GM18868 (cell line): ENCODE measurements around the gene OR10A7.
"Not testable (repeated sequence)": the region's sequence is repeated elsewhere in the genome, so short reads cannot be mapped to it uniquely, and the experiment has no call there.

Experiments used
- ATAC-seq: cut with Tn5 transposase; IDR thresholded peaks from one replicate; pipeline ENCODE4 v1.9.1; 2021; ENCODE audit warnings: mild to moderate bottlenecking, moderate library complexity; ENCODE audit not compliant: unreplicated experiment

The OR10A7 gene, protein sequence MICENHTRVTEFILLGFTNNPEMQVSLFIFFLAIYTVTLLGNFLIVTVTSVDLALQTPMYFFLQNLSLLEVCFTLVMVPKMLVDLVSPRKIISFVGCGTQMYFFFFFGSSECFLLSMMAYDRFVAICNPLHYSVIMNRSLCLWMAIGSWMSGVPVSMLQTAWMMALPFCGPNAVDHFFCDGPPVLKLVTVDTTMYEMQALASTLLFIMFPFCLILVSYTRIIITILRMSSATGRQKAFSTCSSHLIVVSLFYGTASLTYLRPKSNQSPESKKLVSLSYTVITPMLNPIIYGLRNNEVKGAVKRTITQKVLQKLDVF

DNA sequence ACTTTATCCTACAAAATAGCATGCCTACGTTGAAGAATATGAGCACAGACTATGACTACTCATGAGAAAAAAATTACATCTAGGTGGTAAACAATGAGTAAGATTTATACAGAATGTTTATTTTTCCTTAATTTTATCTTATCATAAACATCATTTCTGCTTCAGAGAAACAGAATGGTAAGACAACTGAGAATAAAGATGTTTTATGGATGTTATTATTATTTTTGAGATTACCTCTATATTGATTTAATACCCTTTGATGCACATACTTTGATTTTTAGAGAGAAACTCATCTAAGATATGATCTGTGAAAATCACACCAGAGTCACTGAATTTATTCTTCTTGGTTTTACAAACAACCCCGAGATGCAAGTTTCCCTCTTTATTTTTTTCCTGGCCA is at the start of gene OR10A7:
Gene OR10A7, plus strand, starts transcription at position 301 of the 400 bp plus-strand sequence. Its CDS starts 0 bp downstream, at position 301.
- no peak for ATAC-seq

DNA sequence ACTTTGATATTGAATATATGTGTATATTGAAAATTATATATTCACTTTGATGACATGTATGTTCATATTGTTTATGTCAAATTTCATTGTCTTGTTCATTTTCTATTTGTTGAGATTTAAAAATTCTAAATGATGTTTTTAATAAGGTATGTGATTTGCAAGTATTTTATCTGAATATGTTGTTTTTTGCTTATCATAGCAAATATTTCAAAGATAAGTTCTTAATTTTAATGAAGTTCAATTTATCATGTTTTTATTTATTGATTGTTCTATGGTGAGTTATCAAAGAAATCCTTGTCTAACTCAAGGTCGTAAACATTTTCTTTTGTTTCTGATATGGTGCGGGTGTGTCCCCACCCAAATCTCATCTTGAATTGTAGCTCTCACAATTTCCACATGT is 49.4 kb upstream of the OR10A7 start:
- ATAC-seq: no peak

DNA sequence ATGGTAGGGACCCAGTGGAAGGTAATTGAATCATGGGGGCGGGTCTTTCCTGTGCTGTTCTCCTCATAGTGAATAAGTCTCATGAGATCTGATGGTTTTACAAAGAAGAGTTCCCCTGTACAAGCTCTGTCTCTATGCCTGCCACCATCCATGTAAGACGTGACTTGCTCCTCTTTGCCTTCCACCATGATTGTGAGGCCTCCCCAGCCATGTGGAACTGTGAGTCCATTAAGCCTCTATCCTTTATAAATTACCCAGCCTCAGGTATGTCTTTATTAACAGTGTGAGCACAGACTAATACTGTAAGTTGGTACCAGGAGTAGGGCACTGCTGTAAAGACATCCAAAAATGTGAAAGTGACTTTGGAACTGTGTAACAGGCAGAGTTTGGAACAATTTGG is 49.0 kb upstream of the OR10A7 start:
- ATAC-seq: not testable (repeated sequence)

DNA sequence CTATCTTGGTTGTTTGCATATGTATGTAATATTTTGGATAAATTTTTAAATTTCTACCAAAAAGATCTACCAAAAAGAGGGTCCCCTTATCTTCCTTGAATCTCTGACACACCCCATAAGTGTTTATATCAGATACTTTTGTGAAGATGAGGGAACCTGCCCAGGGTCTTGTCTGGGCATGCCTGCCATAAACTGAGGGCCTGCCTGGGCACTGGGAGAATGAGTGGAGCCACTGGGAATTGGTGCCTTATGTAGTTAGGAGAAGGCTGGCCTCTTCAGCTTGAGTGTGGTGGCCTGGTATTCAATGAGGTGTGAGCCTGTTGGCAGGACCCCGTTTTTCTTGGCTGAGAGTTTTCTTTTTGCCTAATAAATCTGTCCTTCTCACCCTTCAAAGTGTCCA is 48.1 kb upstream of the OR10A7 start:
- no peak for ATAC-seq

DNA sequence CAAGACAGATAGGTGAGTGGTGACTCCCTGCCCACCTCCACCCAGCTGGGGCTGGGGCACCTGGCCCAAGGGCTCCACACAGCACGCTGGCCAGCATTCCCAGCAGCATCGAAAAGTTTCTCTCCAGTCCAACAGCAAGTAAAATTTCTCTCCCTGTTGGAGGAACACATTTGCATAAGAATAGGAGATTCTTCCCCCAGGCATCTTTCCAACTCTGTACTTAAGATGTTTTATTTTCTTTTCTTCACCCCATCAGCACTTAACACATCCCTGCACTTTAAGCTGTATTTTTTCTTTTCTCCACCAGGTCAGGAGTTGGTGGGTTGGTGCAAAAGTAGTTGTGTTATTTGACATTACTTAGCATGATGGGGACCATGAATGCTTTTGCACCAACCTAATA is 47.4 kb upstream of the OR10A7 start:
- ATAC-seq: no peak

DNA sequence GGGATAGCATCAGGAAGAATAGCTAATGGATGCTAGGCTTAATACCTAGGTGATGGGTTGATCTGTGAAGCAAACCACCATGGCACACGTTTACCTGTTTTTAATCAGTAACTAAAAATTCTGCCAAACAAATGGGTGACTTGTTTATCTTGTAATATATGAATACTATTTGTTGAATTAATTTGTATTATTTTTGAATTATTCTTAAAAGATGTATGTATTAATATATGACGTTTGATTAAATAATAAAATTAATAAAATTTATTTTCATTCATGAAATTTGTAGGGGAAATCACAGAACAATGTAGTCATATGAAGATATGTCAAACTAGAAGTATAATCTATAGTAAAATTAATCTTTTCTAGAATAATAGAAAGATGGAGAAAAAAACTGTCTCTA is 32.3 kb upstream of the OR10A7 start:
- ATAC-seq: no peak

DNA sequence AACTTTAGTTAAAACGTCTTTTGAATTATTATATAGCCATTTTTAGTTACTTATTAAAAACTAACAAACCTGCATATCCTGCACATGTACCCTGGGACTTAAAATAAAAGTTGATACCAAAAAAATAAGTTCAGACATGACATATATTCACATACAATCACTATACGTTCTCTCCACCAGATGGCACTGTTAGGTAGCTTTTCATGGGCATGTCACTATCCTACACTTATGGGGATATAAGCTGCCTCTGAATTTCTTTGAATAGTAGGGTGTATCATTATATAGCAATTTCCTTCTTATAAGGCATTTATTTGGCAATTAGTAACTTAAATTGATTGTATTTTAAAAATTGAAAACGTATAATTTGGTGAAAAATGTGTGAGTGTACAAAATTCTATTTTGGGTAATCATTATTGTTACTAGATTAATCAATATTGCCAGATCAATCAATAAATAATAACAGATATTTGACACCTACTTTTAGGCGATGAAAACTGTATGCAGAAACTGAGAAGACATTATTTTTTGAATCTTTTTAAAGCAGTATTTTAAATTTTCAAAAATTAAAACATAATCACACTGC is 31.8 kb upstream of the OR10A7 start:
- peak; percentile 93 for ATAC-seq

DNA sequence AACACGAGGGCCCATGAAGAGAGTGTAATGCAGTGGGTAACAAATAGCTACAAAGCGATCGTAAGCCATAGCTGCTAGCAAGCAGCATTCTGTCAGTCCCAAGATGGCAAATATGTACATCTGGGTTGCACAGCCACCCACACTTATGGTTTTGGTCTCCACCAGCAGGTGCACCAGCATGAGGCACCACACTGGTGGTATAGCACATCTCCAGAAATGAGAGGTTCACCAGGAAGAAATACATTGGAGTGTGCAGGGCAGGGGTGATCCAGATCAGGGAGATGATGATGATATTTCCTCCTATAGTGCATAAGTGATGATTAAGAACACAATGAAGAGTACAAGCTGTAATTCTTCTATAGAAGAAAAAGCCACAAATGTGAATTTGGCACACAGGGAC is 26.4 kb upstream of the OR10A7 start:
- ATAC-seq: no peak

DNA sequence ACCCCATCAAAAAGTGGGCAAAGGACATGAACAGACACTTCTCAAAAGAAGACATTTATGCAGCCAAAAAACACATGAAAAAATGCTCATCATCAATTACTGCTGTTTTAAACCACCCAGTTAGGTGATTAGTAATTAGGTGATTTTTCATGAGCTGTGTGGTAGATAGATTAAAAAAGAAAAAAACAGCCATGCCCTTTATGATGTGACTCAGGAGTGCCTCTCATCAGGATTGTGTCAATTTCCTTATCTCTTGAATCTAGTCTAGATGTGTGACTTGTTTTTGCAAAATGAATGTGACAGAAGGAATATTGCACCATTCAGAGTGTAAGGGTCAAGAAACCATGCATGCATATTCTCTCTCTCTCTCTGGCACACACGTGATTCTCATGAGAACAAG is 5.7 kb downstream of the OR10A7 start:
- ATAC-seq: no peak

DNA sequence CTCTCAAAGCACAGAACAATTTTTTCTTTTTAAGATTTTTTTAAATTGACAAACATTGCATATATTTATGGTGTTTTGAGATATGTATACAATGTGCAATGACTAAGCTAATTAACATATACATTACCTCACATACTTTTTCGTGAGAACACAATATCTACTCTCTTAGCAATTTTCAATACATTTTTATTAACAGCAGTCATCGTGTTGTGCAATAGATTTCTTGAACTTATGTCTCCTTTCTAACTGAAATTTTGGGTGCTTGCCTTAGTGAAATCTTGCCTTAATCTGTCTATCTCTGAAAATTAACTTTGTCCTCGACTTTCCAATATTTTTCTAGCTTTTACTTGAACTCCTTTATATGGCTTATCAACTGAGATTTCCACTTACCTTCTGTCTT is 6.8 kb downstream of the OR10A7 start:
- no peak for ATAC-seq

DNA sequence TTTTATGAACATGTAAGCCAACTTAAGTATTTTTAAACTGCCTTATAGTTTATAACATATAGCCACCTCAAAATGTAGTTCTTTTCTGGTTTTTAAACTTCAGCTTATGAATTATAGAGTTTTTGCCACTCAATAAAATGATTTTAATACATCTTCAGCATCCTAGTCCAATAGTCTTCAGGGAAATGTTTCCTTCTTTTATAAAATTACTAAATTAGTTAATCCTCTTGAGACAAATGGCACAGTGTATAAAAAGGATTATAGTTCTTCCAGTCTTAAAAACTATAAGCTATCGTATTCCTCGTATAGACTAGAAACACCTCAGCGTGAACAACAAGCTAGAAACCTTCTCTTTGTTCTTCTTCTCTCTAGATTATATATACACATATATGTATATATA is 23.5 kb downstream of the OR10A7 start, which contains the start of gene OR6C74:
Gene OR6C74, plus strand, starts transcription at position 301 of the 400 bp plus-strand sequence. CDS start 2,679 bp downstream, outside the sequence.
- no peak for ATAC-seq

DNA sequence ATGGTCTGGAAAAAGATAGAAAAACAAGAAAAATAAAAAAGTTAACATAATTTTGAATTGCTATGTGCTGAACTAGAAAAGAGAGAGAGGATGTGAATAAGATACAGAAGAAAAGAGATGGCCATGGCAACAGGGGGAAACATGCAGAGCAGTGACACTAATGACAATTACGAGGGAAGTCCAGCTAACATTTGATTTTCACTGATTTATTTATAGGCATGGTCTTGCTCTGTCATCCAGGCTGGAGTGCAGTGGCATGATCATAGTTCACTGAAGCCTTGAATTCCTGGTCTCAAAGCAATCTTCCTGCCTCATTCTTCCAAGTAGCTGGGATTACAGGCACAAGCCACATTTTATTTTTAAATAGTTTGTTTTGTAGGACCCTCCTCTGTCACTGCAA is 25.3 kb downstream of the OR10A7 start:
- no peak for ATAC-seq

DNA sequence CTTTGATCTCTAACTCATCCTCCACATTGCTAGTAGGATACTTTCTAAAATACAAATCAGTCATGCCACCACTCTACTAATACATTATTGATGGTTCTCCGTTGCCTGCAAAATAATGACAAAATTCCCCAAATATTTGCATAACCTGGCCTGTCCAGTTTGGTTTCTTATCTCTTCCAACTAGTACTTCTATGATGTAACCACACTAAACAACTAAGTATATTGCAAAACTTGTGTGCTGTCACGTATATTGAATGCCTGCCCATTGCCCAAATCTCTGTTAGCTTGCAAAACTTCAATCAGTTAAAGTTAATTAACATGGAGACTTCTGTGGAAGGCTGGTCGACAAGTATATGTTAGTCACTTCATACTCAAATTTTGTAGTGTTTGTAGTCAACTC is 30.1 kb downstream of the OR10A7 start:
- ATAC-seq: no peak

DNA sequence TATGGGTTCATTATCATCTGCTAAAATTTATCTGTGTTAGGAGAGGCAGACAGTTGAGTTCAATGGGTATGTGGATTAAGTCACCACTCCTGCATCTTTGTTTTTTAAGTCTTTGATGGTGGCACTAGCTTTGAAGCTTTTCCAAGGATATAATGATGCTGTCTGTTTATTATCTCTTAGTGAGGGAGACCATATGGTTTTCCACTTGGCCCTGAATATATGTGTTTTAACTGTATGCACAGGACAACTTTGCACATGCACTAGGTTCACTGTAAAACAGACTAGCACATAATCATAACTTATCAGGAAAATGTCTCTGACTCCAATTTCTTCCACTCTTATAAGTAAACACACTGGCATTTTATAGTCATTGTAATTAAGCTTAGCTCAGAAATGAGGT is 32.5 kb downstream of the OR10A7 start:
- no peak for ATAC-seq

DNA sequence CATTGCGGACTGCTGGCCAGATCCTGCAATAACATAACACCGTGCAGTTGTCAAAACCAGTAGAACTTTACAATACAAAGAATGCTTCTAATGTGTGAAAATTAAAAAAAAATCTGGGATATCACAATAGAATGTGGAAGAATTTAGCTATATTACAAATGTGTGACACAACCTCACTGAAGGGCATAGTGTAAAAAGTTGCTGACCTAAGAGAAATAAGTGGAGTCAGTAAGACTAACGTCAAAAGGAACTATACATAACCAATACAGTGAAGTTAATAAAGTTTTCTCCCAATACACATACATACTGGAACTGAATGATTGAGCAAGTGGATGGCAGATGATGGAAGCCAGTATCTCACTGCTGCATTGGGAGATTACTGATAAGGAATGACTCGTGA is 36.0 kb downstream of the OR10A7 start:
- no peak for ATAC-seq

DNA sequence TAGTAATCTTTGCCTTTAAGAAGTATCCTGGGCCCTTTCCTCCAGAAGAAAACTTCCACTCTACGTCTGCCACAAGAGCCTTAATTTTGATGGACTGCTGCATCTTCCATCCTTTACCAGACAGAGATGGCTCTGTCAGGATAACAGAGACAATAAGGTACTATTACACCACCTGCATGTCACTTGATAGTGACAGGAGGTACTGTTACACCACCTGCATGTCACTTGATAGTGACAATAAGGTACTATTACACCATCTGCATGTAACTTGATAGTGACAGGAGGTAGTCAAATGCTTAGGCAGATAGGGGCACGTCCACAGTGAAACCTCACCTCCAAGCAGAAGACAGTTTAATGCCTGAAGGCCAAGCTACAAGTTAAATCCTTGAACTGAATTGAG is 37.5 kb downstream of the OR10A7 start:
- no peak for ATAC-seq
